ENCODE results near the gene ZBTB49. TPM values are rescaled to one million over a fixed set of nuclear protein-coding genes. Genes with fewer than 3 reads are reported as not detected.

The ZBTB49 gene
- polyA plus RNA-seq, 3 donors = 9.0 to 10.8 (median 10.5) TPM

DNA sequence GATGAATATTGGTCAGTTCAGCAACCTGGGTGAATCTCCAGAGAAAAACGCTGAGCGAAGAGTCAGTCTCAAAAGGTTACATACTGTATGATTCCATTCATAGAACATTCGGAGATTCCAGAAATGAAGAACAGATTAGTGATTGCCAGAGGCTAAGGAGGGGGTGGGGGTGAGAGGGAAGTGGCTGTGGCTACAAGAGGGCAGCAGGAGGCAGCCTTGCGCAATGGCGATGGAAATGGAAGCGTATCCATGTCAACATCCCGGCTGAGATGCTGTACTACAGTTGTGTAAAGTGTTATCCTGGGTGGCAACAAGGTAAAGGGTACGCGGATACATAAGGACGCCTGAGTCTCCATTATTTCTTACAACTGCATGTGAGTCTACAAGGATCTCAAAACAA lies 18.1 kb upstream of the ZBTB49 start:
- no peak for DNase-seq (ENCODE audit: extremely low read depth in 1 of 11, low read depth in 9 of 11, low spot score in 4 of 11)

DNA sequence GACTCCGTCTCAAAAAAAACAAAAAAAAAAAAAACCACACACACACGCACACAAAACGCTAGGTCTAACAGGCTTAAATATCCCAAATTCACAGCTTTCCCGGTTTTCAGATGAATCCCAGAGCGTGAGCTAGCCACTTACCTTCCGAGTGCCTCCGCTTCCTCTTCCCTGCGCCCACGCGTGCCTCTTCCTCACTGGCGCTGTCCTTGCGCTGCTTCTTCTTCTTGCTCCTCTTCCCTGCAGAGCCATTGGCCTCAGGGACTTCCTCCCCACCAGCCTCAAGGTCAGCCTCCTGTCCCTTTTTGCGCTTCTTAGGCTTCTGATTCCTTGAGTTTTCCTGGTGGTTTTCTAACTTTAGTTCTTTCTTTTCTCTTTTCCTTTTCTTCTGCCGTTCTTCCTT lies 15.8 kb upstream of the ZBTB49 start:
- no peak for DNase-seq (ENCODE audit: extremely low read depth in 1 of 11, low read depth in 9 of 11, low spot score in 4 of 11)

DNA sequence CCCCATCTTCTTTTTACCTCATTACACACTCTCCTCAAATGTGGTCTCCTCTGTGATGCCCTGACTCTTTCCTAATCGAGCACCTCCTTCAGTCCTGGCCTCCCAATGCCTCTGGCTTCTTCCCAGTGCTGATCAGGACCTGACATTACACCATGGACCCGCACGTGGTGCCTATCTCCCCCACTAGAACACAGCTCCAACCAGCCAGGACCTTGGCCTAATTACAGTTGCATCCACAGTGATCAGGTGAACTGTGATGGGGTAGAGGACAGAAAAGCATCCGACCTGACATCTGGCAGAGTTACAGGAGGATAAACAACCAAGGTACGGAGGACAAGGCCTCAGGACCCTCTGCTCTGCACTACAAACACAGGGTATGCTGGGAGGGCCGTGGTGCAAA lies 12.5 kb upstream of the ZBTB49 start:
- no peak for DNase-seq (ENCODE audit: extremely low read depth in 1 of 11, low read depth in 9 of 11, low spot score in 4 of 11)

DNA sequence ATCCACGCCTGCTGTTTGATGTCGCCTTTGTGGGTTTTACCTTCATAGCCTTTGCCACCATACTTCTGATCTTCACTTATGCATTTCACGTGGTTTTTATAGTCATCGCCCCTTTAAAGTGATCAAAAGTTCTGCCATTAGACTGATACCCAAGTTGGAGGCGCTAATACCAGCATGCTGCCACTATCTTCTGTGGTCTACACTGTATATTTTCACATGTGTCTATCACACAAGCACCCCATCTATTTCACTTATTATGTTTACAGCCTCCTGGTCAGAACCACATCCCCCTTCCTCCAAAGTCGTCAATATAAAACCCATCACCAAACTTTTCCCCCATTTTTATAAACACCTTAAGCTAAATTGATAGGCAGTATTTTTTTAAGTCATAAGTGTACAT lies 8.3 kb upstream of the ZBTB49 start:
- DNase-seq (ENCODE audit: extremely low read depth in 1 of 11, low read depth in 9 of 11, low spot score in 4 of 11) = no peak

DNA sequence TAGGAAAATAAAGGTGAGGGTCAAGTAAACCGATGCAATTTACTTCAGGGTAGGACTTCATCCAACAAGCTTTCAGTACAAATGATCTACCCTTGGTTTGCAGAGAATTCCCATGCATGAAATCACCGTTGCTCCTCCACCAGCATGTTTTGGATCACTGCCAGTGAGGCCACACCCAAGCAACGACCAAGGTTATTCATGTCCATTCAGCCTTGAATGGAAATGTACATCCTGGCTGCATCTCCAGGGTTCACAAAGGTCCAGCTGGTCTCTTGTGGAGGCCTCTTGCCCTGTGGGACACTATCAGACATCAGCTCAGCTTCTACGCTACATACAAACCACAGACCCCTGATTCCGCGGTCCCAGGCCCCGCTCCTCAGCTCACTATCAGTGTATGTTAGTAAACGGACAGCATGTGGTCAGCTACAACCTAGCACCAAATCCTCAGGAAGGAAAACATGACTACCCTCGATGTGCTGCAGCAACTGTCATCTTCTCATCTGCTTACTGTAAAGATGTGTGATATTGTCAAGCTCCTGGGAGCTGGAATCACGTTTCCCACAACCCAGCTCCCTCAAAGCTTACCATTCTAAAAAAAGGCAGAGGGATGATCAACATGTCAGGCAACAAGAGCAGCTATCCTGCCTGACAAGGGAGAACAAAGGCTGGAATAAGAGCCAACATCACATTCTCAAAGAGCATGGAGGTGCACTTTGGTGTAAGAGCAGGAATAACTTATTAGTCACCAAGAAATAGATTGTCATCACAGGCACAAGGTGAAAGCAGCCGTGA lies 5.0 kb upstream of the ZBTB49 start:
- DNase-seq (ENCODE audit: extremely low read depth in 1 of 11, low read depth in 9 of 11, low spot score in 4 of 11) = no peak

DNA sequence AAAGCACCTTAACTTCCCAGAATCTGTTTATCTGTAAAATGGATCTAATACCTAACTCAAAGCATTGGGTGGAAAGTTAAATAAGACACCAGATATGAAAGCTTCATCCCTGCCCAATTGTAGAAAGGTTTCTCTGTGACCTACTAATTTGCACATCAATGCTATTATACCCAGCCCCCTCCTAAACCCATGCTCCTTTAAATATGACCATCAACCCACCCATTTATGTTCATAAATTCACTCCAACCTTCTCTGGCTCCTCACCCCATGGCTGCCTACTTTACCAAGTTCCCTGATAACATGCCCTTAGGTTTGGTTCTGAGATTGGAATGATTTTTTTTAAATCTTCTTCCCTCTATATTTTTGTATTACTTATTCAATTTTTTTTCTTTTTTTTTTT lies 2.0 kb upstream of the ZBTB49 start:
- DNase-seq (ENCODE audit: extremely low read depth in 1 of 11, low read depth in 9 of 11, low spot score in 4 of 11) = no peak

DNA sequence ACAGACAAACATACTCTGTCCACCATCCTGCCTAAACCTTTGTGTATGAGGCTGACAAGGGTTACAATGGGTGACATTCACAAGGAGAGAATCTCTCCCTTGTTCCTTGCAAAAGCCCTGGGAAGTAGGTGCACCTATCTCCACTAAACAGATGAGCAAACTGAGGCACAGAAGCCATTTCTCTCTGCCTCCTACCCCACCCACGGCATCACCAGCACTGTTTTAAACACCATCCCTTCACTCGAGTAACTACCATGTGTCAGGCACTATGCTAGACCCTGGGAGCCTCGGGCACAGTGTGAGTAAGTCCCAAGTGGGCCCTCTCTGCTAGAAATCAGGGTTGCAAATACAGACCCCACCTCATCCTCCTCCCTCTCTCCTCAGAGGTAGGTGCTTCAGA lies 996 bp upstream of the ZBTB49 start:
- DNase-seq (ENCODE audit: extremely low read depth in 1 of 11, low read depth in 9 of 11, low spot score in 4 of 11) = no peak

DNA sequence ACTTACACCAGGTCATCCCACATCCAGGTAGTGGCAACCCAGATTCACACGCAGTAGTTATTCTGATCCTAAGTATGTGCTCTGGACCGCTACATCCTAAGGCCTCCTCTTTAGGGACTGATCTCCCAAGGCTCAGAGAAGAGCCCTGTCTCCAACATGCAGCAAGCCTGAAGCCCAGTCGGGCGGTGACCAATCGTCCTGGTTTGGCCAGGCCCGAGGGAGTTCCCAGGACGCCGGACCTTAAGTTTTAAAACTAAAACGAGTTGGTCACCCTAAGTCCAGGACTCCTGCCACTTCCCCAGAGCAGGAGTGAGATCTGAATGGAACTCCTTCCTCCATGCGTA lies 482 bp upstream of the ZBTB49 start:
- peak in 4 of 11 donors; percentile 0 to 13 (median 2) for DNase-seq (ENCODE audit: extremely low read depth in 1 of 11, low read depth in 9 of 11, low spot score in 4 of 11)

DNA sequence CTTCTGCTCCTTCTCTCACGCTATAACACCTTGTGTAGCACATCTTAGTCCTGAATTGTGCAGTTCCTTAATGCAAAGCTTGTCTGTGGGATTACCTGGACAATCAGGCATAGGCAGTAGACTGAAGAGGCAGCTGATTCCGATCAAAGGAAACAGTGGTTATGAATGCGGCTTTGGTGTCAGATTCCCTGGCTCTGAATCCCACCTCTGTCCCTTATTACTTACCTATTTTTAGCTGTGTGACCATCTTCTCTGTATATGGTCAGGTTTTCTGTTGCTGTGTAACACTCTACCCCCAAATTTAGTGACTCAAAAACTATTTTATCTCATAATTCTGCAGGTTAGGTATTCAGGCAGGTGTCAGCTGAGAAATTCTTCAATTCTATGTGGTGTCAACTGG lies 3.2 kb downstream of the ZBTB49 start:
- DNase-seq (ENCODE audit: extremely low read depth in 1 of 11, low read depth in 9 of 11, low spot score in 4 of 11) = no peak

DNA sequence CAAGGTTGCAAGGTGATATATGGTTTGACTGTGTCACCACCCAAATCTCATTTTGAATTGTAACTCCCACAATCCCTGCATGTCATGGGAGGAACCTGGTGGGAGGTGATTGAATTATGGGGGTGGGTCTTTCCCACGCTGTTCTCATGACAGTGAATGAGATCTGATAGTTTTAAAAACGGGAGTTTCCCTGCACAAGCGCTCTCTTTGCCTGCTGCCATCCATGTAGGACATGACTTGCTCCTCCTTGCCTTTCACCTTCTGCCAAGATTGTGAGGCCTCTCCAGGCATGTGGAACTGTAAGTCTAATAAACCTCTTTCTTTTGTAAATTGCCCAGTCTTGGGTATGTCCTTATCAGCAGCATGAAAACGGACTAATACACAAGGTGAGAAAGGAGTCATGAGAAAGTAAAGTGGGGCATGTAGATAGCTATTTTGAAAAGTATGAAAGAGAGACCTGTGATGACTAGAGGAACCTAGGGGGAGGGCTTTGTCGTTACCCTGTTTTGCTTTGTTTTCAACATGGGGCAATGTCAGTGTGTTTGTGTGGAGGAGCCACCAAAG lies 6.3 kb downstream of the ZBTB49 start:
- no peak for DNase-seq (ENCODE audit: extremely low read depth in 1 of 11, low read depth in 9 of 11, low spot score in 4 of 11)

DNA sequence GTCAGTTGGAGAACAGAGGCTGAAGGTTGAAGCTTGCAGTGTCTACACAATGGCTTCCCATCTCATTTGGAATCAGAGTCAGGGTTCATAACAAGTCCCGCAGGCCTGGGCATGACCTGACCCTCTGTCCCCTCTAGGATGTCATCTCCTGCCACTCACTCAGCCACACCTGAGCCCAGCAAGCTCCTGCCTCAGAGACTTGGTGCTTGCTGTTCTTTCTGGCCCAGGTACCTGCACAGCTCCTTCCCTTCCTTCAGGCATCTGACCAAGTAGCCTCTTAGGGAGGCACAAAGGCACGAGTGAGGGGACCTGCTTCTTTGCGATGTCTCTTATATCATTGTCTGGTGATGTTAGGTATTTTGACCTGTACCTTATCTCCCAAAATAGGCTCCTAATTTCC lies 9.0 kb downstream of the ZBTB49 start:
- DNase-seq (ENCODE audit: extremely low read depth in 1 of 11, low read depth in 9 of 11, low spot score in 4 of 11) = no peak

DNA sequence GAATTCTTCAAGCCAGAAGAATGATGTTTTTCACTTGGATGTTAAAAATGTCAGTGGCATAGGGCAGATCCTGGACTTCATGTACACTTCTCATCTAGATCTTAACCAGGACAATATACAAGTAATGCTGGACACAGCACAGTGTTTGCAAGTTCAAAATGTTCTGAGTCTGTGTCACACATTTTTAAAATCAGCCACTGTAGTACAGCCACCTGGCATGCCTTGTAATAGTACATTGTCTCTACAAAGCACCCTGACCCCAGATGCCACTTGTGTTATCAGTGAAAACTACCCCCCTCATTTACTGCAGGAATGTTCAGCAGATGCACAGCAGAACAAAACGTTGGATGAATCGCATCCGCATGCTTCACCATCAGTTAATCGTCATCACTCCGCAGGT lies 11.9 kb downstream of the ZBTB49 start:
- DNase-seq (ENCODE audit: extremely low read depth in 1 of 11, low read depth in 9 of 11, low spot score in 4 of 11) = no peak

DNA sequence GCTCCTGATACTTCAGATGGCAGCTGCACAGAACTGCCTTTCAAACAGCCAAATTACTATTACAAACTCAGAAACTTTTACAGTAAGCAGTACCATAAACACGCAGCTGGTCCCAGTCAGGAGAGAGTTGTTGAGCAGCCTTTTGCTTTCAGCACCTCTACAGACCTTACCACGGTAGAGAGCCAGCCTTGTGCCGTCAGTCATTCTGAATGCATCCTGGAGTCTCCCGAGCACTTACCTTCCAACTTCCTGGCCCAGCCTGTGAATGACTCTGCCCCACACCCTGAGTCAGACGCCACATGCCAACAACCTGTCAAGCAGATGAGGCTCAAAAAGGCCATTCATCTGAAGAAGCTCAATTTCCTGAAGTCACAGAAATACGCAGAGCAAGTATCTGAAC lies 12.4 kb downstream of the ZBTB49 start:
- DNase-seq (ENCODE audit: extremely low read depth in 1 of 11, low read depth in 9 of 11, low spot score in 4 of 11) = no peak

DNA sequence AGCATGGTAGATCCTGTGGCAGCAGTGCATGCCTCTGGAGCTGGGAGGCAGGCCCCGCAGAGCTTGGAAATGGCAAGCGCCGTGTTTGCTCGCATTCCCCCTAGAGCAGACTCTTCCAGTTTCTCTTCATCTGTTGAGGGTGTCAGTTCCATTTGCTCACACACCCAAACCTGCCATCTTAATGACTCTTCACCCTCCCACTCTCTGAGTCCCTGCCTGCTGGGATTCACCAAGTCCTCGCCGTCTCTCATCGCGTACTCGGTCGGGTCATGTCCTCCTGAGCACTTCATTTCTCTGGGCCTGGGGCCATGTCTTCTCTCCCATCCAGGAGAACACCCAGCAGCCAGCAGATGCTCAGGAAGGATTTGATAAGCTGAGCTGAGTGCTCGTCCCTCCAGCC lies 16.9 kb downstream of the ZBTB49 start:
- no peak for DNase-seq (ENCODE audit: extremely low read depth in 1 of 11, low read depth in 9 of 11, low spot score in 4 of 11)

DNA sequence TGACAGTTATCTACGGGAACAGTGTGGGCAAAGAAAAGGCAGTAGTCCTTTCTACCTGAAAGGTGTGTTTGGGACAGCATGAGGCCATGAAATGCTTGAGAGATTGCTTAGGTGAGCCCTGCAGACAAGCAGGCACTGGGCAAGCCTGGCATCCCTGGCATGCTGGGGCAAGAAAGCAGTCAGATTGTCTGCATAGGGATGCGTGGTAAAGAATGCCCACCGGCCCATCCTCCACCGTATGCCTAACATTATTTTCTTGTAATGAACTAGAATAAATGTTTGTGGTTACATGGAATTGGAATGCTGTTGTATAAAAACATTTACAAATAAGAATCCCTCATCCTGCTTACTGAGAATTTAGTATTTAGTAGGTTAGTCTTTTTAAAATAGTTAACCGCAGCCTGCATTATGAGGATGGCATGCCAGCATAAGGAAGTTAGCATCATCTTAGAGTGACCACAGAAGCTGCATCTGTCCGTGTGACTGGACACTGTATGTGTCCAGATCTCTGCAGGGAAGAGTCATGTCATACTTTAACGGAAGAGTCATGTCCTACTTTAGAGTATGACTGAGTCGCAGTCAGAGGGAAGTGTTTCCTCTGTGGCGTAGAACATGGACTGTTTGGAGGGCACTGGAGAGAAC lies 18.9 kb downstream of the ZBTB49 start:
- DNase-seq (ENCODE audit: extremely low read depth in 1 of 11, low read depth in 9 of 11, low spot score in 4 of 11) = no peak

DNA sequence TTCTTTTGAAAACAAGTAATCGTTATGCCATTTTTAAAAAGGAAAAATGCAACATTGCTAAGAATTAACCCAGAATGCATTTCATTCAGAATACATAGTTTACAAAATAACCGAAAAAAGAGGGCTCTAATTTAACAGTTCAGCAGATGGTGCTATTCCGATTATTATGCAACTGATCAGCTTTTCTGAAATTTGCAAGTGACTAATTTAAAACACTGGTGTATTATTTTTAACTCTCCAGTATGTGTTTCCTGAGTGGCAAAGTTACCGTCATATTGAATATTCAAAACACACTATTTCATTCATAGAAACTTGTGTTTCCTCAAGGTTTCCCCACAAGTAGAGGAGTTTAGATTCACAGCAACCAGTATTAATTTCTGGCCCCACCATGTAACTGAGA lies 21.1 kb downstream of the ZBTB49 start:
- DNase-seq (ENCODE audit: extremely low read depth in 1 of 11, low read depth in 9 of 11, low spot score in 4 of 11) = no peak

DNA sequence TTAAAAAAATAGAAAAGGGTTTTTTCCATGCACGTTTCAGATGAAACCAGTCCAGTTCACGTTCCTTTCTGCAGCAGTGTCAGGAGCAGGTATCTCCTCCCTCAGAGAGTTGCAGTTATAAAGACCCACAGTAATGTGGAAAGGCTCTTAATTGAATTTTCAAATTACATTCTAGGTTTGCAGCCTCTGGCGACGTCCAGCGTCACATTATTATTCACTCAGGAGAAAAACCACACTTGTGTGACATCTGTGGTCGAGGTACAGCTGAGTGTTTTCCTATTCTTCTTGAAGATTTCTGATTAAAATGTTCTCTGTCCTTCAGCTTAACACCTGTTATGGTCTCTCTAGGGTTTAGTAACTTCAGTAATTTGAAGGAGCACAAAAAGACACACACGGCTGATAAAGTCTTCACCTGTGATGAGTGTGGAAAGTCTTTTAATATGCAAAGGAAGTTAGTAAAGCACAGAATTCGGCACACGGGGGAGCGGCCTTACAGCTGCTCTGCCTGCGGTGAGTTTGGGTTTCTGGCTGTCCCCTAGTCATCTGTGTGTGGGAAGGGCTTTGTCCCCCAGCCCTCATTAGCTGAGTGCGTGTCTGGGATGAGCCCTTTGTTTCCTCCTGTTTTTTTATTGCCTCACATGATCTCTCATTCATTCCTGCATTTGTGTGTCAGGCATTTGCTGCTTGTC lies 25.6 kb downstream of the ZBTB49 start:
- DNase-seq (ENCODE audit: extremely low read depth in 1 of 11, low read depth in 9 of 11, low spot score in 4 of 11) = no peak

DNA sequence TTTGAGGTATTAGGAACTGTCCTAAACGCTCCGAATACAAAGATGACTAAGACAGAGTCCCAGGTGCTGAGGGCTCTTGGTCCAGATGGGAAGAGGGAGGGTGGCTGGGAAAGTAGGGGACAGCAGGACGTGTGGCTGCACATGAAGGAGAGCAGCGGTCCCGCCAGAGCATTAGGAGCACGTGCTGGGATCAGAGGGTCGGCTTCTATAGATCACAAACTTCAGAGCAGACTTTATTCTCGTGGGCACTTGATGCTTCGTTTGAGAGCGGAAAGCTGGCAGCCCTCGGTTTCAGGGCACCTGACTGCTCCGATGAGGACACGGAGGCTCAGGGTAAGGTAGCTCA lies 26.1 kb downstream of the ZBTB49 start:
- DNase-seq (ENCODE audit: extremely low read depth in 1 of 11, low read depth in 9 of 11, low spot score in 4 of 11) = no peak

DNA sequence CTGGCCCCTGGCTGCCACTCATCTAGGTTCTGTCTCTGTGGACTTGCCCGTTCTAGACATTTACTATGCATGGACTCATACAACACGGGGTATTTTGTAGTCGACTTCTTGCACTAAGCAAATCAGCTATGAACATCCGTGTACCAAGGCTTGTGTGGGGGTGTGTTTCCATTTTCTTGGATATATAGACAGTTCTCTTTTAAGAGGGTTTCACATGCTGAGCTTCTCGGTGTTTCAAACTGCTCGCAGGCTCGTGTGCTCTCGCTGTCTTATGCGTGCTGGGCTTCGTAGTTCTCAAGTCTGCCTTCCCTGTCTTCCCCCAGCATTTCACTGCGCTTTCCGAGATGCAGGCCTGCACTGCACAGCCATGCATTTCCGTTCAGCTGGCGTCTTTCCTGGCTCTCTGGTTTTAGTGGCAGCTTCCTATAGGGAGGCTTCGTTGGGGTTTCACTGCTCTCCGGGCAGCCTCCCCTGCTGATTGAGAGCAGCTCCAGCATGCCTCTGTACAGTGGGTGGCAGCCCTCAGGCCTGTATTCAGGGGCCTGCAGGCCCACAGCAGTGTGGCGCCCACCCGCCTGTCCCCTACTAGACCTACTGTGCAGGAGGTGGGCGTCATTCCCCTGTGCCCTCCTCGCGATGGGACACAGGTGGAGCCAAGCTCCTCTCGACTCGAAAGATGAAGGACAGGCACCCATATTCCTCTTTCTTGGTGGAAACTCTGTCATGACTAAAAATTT lies 27.6 kb downstream of the ZBTB49 start:
- no peak for DNase-seq (ENCODE audit: extremely low read depth in 1 of 11, low read depth in 9 of 11, low spot score in 4 of 11)

DNA sequence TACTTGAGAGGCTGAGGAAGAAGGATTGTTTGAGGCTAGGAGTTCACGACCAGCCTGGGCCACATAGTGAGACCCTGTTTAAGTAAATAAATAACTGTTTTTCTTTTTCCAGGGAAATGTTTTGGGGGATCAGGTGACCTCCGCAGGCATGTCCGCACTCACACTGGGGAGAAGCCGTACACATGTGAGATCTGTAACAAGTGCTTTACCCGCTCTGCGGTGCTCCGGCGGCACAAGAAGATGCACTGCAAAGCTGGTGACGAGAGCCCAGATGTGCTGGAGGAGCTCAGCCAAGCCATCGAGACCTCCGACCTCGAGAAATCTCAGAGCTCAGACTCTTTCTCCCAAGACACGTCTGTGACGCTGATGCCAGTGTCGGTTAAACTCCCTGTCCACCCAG lies 30.5 kb downstream of the ZBTB49 start:
- DNase-seq (ENCODE audit: extremely low read depth in 1 of 11, low read depth in 9 of 11, low spot score in 4 of 11) = no peak

All from renal cortex interstitium (tissue), 11 donors.